Esophagus muscularis mucosa (tissue), 4 donors: ENCODE data around the gene C2orf92. TPM values are rescaled to one million over a fixed set of nuclear protein-coding genes. Genes with fewer than 3 reads are reported as not detected.
A peak's percentile ranks its signal among the peaks of the same experiment; 100 is the strongest.

Experiments
- DNase-seq: peaks from one replicate; pipeline ENCODE4 v3.0.0-alpha.2; 2017; ENCODE audit errors: extremely low spot score
- H3K27ac ChIP-seq, 4 donors: fragments of 200-600 bp; sonication (generic); replicated peaks in 1 of 4; 1 replicate in 3 of 4; 2 replicates in 1 of 4; pipeline ENCODE4 v1.5.1; 2016 to 2019; ENCODE audit warnings: mild to moderate bottlenecking in 1 of 4
- H3K27me3 ChIP-seq, 4 donors: fragments of 200-600 bp; sonication (generic); one replicate each; pipeline versions ENCODE4 v1.5.1 to v1.6.0; 2016 to 2019
- H3K36me3 ChIP-seq, 4 donors: fragments of 200-600 bp; sonication (generic); one replicate each; pipeline ENCODE4 v1.5.1; 2016 to 2019
- H3K4me1 ChIP-seq, 4 donors: fragments of 200-600 bp; sonication (generic); one replicate each; pipeline ENCODE4 v1.5.1; 2016 to 2019
- H3K4me3 ChIP-seq, 4 donors: fragments of 200-600 bp; sonication (generic); 1 replicate in 2 of 4; 2 replicates in 2 of 4; pipeline ENCODE4 v1.5.1; 2016 to 2019; ENCODE audit warnings: mild to moderate bottlenecking in 4 of 4, moderate library complexity in 1 of 4
- H3K9me3 ChIP-seq, 4 donors: fragments of 200-600 bp; sonication (generic); 1 replicate in 3 of 4; 2 replicates in 1 of 4; pipeline ENCODE4 v1.5.1; 2016 to 2019
- EP300 ChIP-seq: sonication (generic); formaldehyde crosslinking; IDR thresholded peaks from one replicate; pipeline ENCODE4 v1.6.1; 2017; ENCODE audit warnings: antibody characterized with exemption
- POLR2A ChIP-seq: fragments of 450-650 bp; IDR thresholded peaks from one replicate; pipeline ENCODE4 v1.6.1; 2017; ENCODE audit warnings: antibody characterized with exemption, moderate library complexity, mild to moderate bottlenecking, low read depth
- POLR2AphosphoS5 ChIP-seq, 2 donors: sonication (generic); formaldehyde crosslinking; IDR thresholded peaks; one replicate each; pipeline ENCODE4 v1.6.1; 2017; ENCODE audit warnings: antibody characterized with exemption in 2 of 2
- WGBS: methylation state at CpG from one replicate; pipeline ENCODE4 v1.1.5; 2018; 5-methylcytosine and 5-hydroxymethylcytosine counted together
- intact Hi-C: fragments of 100-400 bp; cut with DNase I; formaldehyde crosslinking; loops from one replicate; pipeline ENCODE4 v1.15.1; 2023
- total RNA-seq, 4 donors: library from RNA; depleted of rRNA; stranded (reverse); fragments of >200 nt; gene quantifications; one replicate each; pipeline versions ENCODE4 v1.1.0 to v1.2.1, GENCODE V29; 2016
- TF ChIP-seq, protein P1 (sequence below), 3 experiments: fragments of 200-600 bp in 2 of 3; fragments of 450-650 bp in 1 of 3; sonication (generic) in 2 of 3; IDR thresholded peaks; one replicate each; pipeline ENCODE4 v1.5.1; 2017 to 2019; ENCODE audit warnings: antibody characterized with exemption in 3 of 3, mild to moderate bottlenecking in 2 of 3, moderate library complexity in 1 of 3

The C2orf92 gene
- total RNA-seq, 4 donors from 2014 or later: 2.1 to 6.5 (median 3.6) TPM

DNA sequence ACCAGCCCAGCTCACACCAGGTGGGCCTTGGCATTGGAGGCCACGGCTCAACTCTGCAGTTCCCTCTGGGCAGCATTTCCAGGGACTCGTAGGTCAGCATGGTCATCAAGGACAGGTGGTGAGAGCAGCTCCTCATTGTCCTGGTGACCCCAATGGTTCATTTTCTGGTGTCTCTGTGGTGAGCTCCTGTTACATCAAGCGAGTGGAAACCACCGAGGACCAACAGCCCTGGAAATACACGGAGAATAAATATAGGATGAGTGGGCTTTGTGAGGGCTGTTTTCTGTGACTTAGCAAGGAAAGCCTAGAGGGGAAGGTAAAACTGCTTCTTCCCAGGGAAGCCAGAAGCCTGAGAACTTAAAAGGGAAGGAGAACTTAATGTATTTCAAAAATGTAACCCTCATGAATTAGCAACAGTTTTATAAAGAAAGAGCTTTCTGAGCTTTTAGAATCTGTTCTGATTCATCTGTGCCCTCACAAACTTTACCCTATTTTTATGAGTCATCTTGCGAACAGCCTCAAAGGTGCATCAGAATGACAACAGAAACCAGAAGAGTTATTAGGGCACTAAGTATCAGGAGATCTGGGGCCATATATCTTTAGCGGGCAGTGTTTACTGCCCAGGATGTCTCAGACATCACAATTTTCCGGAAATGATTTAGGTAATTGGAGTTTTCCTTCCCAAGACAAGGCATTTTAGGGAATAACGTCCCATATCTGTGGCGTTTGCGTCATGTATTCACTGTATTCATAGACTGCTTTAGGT is 18.7 kb downstream of the C2orf92 start:
- Histone ChIP-seq H3K27me3 (no peaks in the 10 kb centered on the region), H3K4me3 (no peak overlapping the region), H3K9me3 (no peaks in the 10 kb centered on the region), H3K36me3 (no peaks in the 10 kb centered on the region), H3K27ac (no peak overlapping the region), H3K4me1 (no peaks in the 10 kb centered on the region)
- 92% methylated on average over 9 of the region's 11 CpGs for WGBS
- peak; percentile 55 for DNase-seq
- intact Hi-C loops: no loop called here
- no peak for TF ChIP-seq EP300
- TF ChIP-seq POLR2AphosphoS5 (IDR thresholded peaks at IDR 0.05): no peak
- no peak for TF ChIP-seq POLR2A
- TF ChIP-seq, protein P1, sequence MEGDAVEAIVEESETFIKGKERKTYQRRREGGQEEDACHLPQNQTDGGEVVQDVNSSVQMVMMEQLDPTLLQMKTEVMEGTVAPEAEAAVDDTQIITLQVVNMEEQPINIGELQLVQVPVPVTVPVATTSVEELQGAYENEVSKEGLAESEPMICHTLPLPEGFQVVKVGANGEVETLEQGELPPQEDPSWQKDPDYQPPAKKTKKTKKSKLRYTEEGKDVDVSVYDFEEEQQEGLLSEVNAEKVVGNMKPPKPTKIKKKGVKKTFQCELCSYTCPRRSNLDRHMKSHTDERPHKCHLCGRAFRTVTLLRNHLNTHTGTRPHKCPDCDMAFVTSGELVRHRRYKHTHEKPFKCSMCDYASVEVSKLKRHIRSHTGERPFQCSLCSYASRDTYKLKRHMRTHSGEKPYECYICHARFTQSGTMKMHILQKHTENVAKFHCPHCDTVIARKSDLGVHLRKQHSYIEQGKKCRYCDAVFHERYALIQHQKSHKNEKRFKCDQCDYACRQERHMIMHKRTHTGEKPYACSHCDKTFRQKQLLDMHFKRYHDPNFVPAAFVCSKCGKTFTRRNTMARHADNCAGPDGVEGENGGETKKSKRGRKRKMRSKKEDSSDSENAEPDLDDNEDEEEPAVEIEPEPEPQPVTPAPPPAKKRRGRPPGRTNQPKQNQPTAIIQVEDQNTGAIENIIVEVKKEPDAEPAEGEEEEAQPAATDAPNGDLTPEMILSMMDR (IDR thresholded peaks at IDR 0.05): no peak

DNA sequence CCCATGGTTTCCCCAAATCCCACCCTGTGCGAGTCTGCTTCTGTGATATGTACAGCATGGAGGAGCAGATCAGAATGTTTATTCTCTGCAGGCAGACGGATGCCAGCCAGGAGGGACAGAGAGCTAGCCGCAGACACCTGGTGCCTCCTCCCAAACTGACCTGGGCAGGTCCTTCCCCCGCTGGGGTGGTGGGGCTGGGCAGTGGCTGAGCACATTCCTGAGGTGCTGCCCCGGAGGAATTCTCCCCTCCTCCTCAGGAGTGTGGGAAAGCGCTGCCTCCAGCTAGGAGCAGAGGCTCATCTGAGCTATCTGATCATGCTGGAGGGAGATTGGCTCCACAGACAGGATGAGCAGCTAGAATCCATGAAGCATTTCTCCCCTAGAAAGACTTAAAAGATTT is 21.7 kb downstream of the C2orf92 start:
- Histone ChIP-seq H3K9me3 (no peaks in the 10 kb centered on the region), H3K4me1 (no peaks in the 10 kb centered on the region), H3K27me3 (no peaks in the 10 kb centered on the region), H3K36me3 (no peaks in the 10 kb centered on the region), H3K27ac (no peak overlapping the region), H3K4me3 (no peak overlapping the region)
- intact Hi-C loops: loop anchor here (10.0 kb wide), 1 partner anchor 46 kb away; the partner anchor contains the start of gene COX5B
- TF ChIP-seq, protein P1 (IDR thresholded peaks at IDR 0.05): no peak
- no peak for TF ChIP-seq EP300
- TF ChIP-seq POLR2AphosphoS5 (IDR thresholded peaks at IDR 0.05): no peak
- no peak for TF ChIP-seq POLR2A
- 70% methylated on average over 6 of the region's 6 CpGs for WGBS
- peak; percentile 68 for DNase-seq

DNA sequence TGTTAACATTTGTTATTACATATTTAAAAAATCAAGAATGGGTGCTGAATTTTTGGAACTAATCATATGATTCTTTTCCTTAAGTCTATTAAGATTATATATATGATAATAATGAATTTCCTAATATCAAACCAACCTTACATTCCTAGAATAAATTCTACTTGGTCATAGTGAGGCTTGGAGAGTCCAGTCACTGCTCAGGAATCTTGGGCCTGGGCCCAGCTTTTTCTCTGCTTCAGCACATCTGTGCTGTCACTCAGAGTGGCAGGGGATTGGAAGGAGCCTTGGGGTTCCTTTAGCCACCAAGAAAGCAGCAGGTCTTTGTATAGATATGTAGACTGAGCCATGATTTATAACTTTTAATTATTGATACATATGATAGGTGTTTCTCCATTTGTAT is 24.0 kb downstream of the C2orf92 start:
- Histone ChIP-seq H3K36me3 (no peaks in the 10 kb centered on the region), H3K27me3 (no peaks in the 10 kb centered on the region), H3K4me1 (peaks cover 0 to 5% (median 2%) of the 10 kb centered on the region in 4 donors), H3K27ac (no peak overlapping the region), H3K4me3 (no peak overlapping the region), H3K9me3 (no peaks in the 10 kb centered on the region)
- intact Hi-C loops: loop anchor here (10.0 kb wide), 1 partner anchor 49 kb away; the partner anchor contains the start of gene COX5B
- TF ChIP-seq, protein P1 (IDR thresholded peaks at IDR 0.05): no peak
- TF ChIP-seq POLR2A (no peak), POLR2AphosphoS5 (IDR thresholded peaks at IDR 0.05) (no peak), EP300 (no peak)
- DNase-seq: peak; percentile 47

DNA sequence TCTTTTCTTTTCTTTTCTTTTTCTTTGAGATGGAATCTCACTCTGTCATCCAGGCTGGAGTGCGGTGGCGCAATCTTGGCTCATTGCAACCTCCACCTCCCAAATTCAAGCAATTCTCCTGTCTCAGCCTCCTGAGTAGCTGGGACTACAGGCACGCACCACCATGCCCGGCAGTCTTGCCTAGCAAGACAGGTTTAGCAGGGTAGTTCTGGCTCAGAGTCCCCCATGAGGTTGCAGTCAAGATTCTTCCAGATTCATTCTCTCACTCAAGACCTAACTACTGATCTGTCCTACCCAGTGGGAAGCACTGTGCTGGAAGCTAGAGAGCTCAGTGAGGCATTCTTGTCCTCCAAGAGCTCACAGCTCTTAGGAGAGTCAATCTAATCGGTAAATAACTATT is 26.2 kb downstream of the C2orf92 start:
- 95% methylated on average over 5 of the region's 5 CpGs for WGBS
- Histone ChIP-seq H3K27ac (no peak overlapping the region), H3K27me3 (no peaks in the 10 kb centered on the region), H3K4me3 (no peak overlapping the region), H3K36me3 (no peaks in the 10 kb centered on the region), H3K9me3 (no peaks in the 10 kb centered on the region), H3K4me1 (peaks cover 0 to 5% (median 2%) of the 10 kb centered on the region in 4 donors)
- TF ChIP-seq EP300 (no peak), POLR2A (no peak), POLR2AphosphoS5 (IDR thresholded peaks at IDR 0.05) (no peak)
- TF ChIP-seq, protein P1 (IDR thresholded peaks at IDR 0.05): no peak
- intact Hi-C loops: loop anchor here (2.0 to 10.0 kb wide), 3 partner anchors 31 to 105 kb away; partner anchors contain the start of genes ACTR1B and COX5B
- peak; percentile 31 for DNase-seq
